ENCODE data around the gene SLC1A3. TPM values are rescaled to one million over a fixed set of nuclear protein-coding genes. Genes with fewer than 3 reads are reported as not detected.

The SLC1A3 gene
- total and polyA plus RNA-seq, 2 donors (not counting 1 experiment from before 2014, with no cell fraction given), result 0.37 TPM; not detected in 1

GRCh38 chr5:36679221-36679989 lies 73.0 kb downstream of the SLC1A3 start:
- no peak overlapping the region for H3K4me3 Mint-ChIP-seq
- ChIA-PET POLR2A (no interaction called here), CTCF (interaction anchor here (1.3 kb wide), 2 partner anchors 11 to 13 kb away, joined by 3 to 4 read pairs; no protein-coding TSS in a partner anchor)
- no peaks in the 10 kb centered on the region for H3K9me3 Mint-ChIP-seq (ENCODE audit: insufficient read depth)
- H3K9me3 ChIP-seq (ENCODE audit: control extremely low read depth in 1 of 3, control insufficient read depth in 2 of 3, insufficient read depth in 1 of 3, low read length in 2 of 3), result no peaks in the 10 kb centered on the region
- intact Hi-C loops (cut with micrococcal nuclease), result no loop called here
- no peaks in the 10 kb centered on the region for H3K27me3 ChIP-seq (replicated peaks in 1 of 4; ENCODE audit: control extremely low read depth in 1 of 4, control insufficient read depth in 3 of 4, insufficient read depth in 4 of 4, low read length in 3 of 4)
- no peak overlapping the region for H3K9ac ChIP-seq (ENCODE audit: low read length)
- no peaks in the 10 kb centered on the region for H3K4me1 ChIP-seq (ENCODE audit: control insufficient read depth in 2 of 2, insufficient read depth in 2 of 2, low read length in 2 of 2)
- ATAC-seq (ENCODE audit: low read depth), result no peak
- H3K36me3 ChIP-seq (replicated peaks in 1 of 2; ENCODE audit: control extremely low read depth in 1 of 2, control insufficient read depth in 1 of 2, extremely low read depth in 1 of 2, insufficient read depth in 2 of 2, low read length in 1 of 2), result no peaks in the 10 kb centered on the region
- H3K4me2 ChIP-seq (replicated peaks; ENCODE audit: low read depth, low read length, poor library complexity, severe bottlenecking), result no peak overlapping the region
- H3K4me1 Mint-ChIP-seq, result no peaks in the 10 kb centered on the region
- H3K27ac Mint-ChIP-seq, result no peak overlapping the region
- peaks cover 8% of the 10 kb centered on the region for H3K27me3 Mint-ChIP-seq
- H3K79me2 ChIP-seq (ENCODE audit: control insufficient read depth, insufficient read depth, low read length), result no peaks in the 10 kb centered on the region
- TF ChIP-seq, protein P1, sequence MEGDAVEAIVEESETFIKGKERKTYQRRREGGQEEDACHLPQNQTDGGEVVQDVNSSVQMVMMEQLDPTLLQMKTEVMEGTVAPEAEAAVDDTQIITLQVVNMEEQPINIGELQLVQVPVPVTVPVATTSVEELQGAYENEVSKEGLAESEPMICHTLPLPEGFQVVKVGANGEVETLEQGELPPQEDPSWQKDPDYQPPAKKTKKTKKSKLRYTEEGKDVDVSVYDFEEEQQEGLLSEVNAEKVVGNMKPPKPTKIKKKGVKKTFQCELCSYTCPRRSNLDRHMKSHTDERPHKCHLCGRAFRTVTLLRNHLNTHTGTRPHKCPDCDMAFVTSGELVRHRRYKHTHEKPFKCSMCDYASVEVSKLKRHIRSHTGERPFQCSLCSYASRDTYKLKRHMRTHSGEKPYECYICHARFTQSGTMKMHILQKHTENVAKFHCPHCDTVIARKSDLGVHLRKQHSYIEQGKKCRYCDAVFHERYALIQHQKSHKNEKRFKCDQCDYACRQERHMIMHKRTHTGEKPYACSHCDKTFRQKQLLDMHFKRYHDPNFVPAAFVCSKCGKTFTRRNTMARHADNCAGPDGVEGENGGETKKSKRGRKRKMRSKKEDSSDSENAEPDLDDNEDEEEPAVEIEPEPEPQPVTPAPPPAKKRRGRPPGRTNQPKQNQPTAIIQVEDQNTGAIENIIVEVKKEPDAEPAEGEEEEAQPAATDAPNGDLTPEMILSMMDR (IDR thresholded peaks at IDR 0.05), result no peak
- TF ChIP-seq EZH2 (IDR thresholded peaks at IDR 0.05; ENCODE audit: borderline replicate concordance, insufficient read depth, low read depth, low read length, poor library complexity, severe bottlenecking), result no peak
- 93% methylated on average over 7 of the region's 8 CpGs for WGBS (ENCODE audit: insufficient coverage)
- no peak overlapping the region for H2AFZ ChIP-seq (ENCODE audit: insufficient read depth, low read depth, low read length, poor library complexity, severe bottlenecking)
- H4K20me1 ChIP-seq (ENCODE audit: control insufficient read depth, insufficient read depth, low read length, poor library complexity, severe bottlenecking), result no peaks in the 10 kb centered on the region
- H3K4me3 ChIP-seq (ENCODE audit: control extremely low read depth in 1 of 5, extremely low read depth in 1 of 5, insufficient read depth in 1 of 5, low read depth in 2 of 5, low read length in 4 of 5), result no peak overlapping the region
- no peak for DNase-seq
- H3K27ac ChIP-seq (ENCODE audit: low read length in 2 of 2), result no peak overlapping the region

DNA sequence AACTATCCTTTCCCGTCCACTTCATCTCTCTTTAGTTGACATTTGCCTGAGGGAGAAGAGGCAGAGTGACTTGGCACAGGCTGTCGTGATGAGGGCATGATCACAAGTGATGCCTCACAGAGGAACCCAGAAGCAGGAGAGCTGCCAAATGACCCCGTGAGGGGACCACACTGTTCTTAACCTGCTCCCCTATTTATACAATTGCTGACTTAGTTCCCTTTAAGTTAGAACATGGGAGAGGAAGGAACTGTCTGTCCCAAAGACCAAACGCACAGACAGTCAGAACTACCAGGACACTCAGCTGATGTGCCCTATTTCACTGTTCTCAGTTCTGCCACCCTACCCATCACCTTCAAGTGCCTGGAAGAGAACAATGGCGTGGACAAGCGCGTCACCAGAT lies 73.7 kb downstream of the SLC1A3 start:
- no peak overlapping the region for H2AFZ ChIP-seq (ENCODE audit: insufficient read depth, low read depth, low read length, poor library complexity, severe bottlenecking)
- no peak overlapping the region for H3K27ac Mint-ChIP-seq
- no peaks in the 10 kb centered on the region for H3K4me1 ChIP-seq (ENCODE audit: control insufficient read depth in 2 of 2, insufficient read depth in 2 of 2, low read length in 2 of 2)
- no peak overlapping the region for H3K4me3 ChIP-seq (ENCODE audit: control extremely low read depth in 1 of 5, extremely low read depth in 1 of 5, insufficient read depth in 1 of 5, low read depth in 2 of 5, low read length in 4 of 5)
- no peaks in the 10 kb centered on the region for H3K4me1 Mint-ChIP-seq
- TF ChIP-seq, protein P1 (IDR thresholded peaks at IDR 0.05), result no peak
- no peak for TF ChIP-seq EZH2 (IDR thresholded peaks at IDR 0.05; ENCODE audit: borderline replicate concordance, insufficient read depth, low read depth, low read length, poor library complexity, severe bottlenecking)
- CTCF ChIA-PET, result interaction anchor here (1.3 kb wide), 1 partner anchor 10 kb away, joined by 3 read pairs; no protein-coding TSS in a partner anchor
- H4K20me1 ChIP-seq (ENCODE audit: control insufficient read depth, insufficient read depth, low read length, poor library complexity, severe bottlenecking), result no peaks in the 10 kb centered on the region
- no peak overlapping the region for H3K4me2 ChIP-seq (replicated peaks; ENCODE audit: low read depth, low read length, poor library complexity, severe bottlenecking)
- no peaks in the 10 kb centered on the region for H3K79me2 ChIP-seq (ENCODE audit: control insufficient read depth, insufficient read depth, low read length)
- H3K27ac ChIP-seq (ENCODE audit: low read length in 2 of 2), result no peak overlapping the region
- H3K4me3 Mint-ChIP-seq, result no peak overlapping the region
- no peak overlapping the region for H3K9ac ChIP-seq (ENCODE audit: low read length)
- no peaks in the 10 kb centered on the region for H3K27me3 ChIP-seq (replicated peaks in 1 of 4; ENCODE audit: control extremely low read depth in 1 of 4, control insufficient read depth in 3 of 4, insufficient read depth in 4 of 4, low read length in 3 of 4)
- peaks cover 8% of the 10 kb centered on the region for H3K27me3 Mint-ChIP-seq
- ATAC-seq (ENCODE audit: low read depth) (no peak), DNase-seq (no peak)
- POLR2A ChIA-PET, result no interaction called here
- H3K9me3 Mint-ChIP-seq (ENCODE audit: insufficient read depth), result no peaks in the 10 kb centered on the region
- H3K9me3 ChIP-seq (ENCODE audit: control extremely low read depth in 1 of 3, control insufficient read depth in 2 of 3, insufficient read depth in 1 of 3, low read length in 2 of 3), result no peaks in the 10 kb centered on the region
- no peaks in the 10 kb centered on the region for H3K36me3 ChIP-seq (replicated peaks in 1 of 2; ENCODE audit: control extremely low read depth in 1 of 2, control insufficient read depth in 1 of 2, extremely low read depth in 1 of 2, insufficient read depth in 2 of 2, low read length in 1 of 2)
- intact Hi-C loops (cut with micrococcal nuclease), result no loop called here
- 94% methylated on average over 7 of the region's 7 CpGs for WGBS (ENCODE audit: insufficient coverage)

Measured in B cell (primary cell).